ENCODE measurements around the gene IL18. TPM values are rescaled to one million over a fixed set of nuclear protein-coding genes. Genes with fewer than 3 reads are reported as not detected.

The IL18 gene
- total and polyA plus RNA-seq, 2 donors (not counting 1 experiment from before 2014, with no cell fraction given), result 0.67 to 1.6 TPM

DNA sequence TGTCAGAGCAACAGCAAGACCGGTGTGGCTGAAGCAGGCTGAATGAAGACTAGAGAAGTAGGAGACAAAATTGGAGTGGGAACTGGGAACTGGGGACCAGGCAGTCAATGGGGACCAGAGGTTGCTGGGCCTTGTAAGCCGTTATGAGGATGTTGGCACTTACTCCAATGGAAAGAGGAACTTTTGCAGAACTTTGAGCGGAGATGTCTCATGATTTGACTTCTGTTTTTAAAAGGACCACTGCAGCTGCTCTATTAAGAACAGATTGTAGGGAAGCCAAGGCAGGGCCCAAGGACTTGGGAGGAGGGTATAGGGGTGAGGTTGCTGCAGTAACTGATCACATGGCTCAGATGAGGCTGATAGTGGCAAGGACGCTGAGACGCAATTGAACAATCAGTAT is 34.2 kb downstream of the IL18 start:
- Mint-ChIP-seq H3K27ac (no peak overlapping the region), H3K4me3 (no peak overlapping the region), H3K27me3 (no peaks in the 10 kb centered on the region), H3K4me1 (no peaks in the 10 kb centered on the region), H3K9me3 (ENCODE audit: insufficient read depth) (no peaks in the 10 kb centered on the region)
- H3K79me2 ChIP-seq (ENCODE audit: control insufficient read depth, insufficient read depth, low read length), result no peaks in the 10 kb centered on the region
- ChIA-PET CTCF (no interaction called here), POLR2A (no interaction called here)
- ATAC-seq (ENCODE audit: low read depth) (no peak), DNase-seq (no peak)
- no peaks in the 10 kb centered on the region for H3K9me3 ChIP-seq (ENCODE audit: control extremely low read depth in 1 of 3, control insufficient read depth in 2 of 3, insufficient read depth in 1 of 3, low read length in 2 of 3)
- H3K4me3 ChIP-seq (ENCODE audit: control extremely low read depth in 1 of 5, extremely low read depth in 1 of 5, insufficient read depth in 1 of 5, low read depth in 2 of 5, low read length in 4 of 5), result no peak overlapping the region
- H2AFZ ChIP-seq (ENCODE audit: insufficient read depth, low read depth, low read length, poor library complexity, severe bottlenecking), result no peak overlapping the region
- H3K27ac ChIP-seq (ENCODE audit: low read length in 2 of 2), result no peak overlapping the region
- WGBS (ENCODE audit: insufficient coverage), result 47% methylated on average over 5 of the region's 5 CpGs
- intact Hi-C loops (cut with micrococcal nuclease), result no loop called here
- H3K36me3 ChIP-seq (replicated peaks in 1 of 2; ENCODE audit: control extremely low read depth in 1 of 2, control insufficient read depth in 1 of 2, extremely low read depth in 1 of 2, insufficient read depth in 2 of 2, low read length in 1 of 2), result no peaks in the 10 kb centered on the region
- no peak overlapping the region for H3K9ac ChIP-seq (ENCODE audit: low read length)
- H3K27me3 ChIP-seq (replicated peaks in 1 of 4; ENCODE audit: control extremely low read depth in 1 of 4, control insufficient read depth in 3 of 4, insufficient read depth in 4 of 4, low read length in 3 of 4), result no peaks in the 10 kb centered on the region
- no peaks in the 10 kb centered on the region for H3K4me1 ChIP-seq (ENCODE audit: control insufficient read depth in 2 of 2, insufficient read depth in 2 of 2, low read length in 2 of 2)
- TF ChIP-seq, protein P1, sequence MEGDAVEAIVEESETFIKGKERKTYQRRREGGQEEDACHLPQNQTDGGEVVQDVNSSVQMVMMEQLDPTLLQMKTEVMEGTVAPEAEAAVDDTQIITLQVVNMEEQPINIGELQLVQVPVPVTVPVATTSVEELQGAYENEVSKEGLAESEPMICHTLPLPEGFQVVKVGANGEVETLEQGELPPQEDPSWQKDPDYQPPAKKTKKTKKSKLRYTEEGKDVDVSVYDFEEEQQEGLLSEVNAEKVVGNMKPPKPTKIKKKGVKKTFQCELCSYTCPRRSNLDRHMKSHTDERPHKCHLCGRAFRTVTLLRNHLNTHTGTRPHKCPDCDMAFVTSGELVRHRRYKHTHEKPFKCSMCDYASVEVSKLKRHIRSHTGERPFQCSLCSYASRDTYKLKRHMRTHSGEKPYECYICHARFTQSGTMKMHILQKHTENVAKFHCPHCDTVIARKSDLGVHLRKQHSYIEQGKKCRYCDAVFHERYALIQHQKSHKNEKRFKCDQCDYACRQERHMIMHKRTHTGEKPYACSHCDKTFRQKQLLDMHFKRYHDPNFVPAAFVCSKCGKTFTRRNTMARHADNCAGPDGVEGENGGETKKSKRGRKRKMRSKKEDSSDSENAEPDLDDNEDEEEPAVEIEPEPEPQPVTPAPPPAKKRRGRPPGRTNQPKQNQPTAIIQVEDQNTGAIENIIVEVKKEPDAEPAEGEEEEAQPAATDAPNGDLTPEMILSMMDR (IDR thresholded peaks at IDR 0.05), result no peak
- TF ChIP-seq EZH2 (IDR thresholded peaks at IDR 0.05; ENCODE audit: borderline replicate concordance, insufficient read depth, low read depth, low read length, poor library complexity, severe bottlenecking), result no peak
- no peaks in the 10 kb centered on the region for H4K20me1 ChIP-seq (ENCODE audit: control insufficient read depth, insufficient read depth, low read length, poor library complexity, severe bottlenecking)
- no peak overlapping the region for H3K4me2 ChIP-seq (replicated peaks; ENCODE audit: low read depth, low read length, poor library complexity, severe bottlenecking)

DNA sequence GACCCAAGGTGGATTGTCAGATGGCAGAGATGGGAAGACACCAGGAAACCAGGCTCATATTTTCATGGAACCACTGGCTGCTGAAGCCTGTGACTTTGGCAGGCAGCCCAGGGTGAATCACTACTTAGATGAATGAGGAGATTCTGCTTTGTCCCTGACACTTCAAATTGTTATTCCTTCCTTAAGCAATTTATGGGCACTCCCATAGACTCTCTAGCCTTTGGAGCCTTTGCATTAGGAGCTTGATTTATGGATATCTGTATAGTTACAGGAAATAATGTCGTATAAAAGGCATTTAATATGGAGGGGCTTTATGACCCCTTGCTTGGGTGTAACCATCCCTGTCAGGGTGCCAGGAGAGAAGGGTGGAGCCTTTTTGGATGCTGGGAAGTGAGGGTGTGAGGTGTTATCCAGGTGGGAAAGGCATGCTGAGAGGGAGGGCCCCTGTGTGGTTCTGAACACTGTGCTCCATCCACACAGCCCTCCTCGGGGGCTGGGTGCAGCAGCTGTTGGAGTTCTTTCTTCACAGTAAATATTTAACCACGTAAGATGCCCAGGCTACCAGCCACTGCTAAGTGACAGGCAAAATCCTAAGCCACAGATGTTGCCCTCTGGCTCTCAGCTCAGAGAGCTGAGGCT is 35.3 kb downstream of the IL18 start:
- H3K27ac ChIP-seq (ENCODE audit: low read length in 2 of 2), result no peak overlapping the region
- 87% methylated on average over 2 of the region's 3 CpGs for WGBS (ENCODE audit: insufficient coverage)
- POLR2A ChIA-PET, result no interaction called here
- Mint-ChIP-seq H3K4me3 (no peak overlapping the region), H3K4me1 (no peaks in the 10 kb centered on the region), H3K9me3 (ENCODE audit: insufficient read depth) (no peaks in the 10 kb centered on the region), H3K27me3 (no peaks in the 10 kb centered on the region), H3K27ac (no peak overlapping the region)
- ATAC-seq (ENCODE audit: low read depth) (no peak), DNase-seq (no peak)
- H3K79me2 ChIP-seq (ENCODE audit: control insufficient read depth, insufficient read depth, low read length), result no peaks in the 10 kb centered on the region
- H2AFZ ChIP-seq (ENCODE audit: insufficient read depth, low read depth, low read length, poor library complexity, severe bottlenecking), result no peak overlapping the region
- TF ChIP-seq, protein P1 (IDR thresholded peaks at IDR 0.05), result no peak
- TF ChIP-seq EZH2 (IDR thresholded peaks at IDR 0.05; ENCODE audit: borderline replicate concordance, insufficient read depth, low read depth, low read length, poor library complexity, severe bottlenecking), result no peak
- no peaks in the 10 kb centered on the region for H3K27me3 ChIP-seq (replicated peaks in 1 of 4; ENCODE audit: control extremely low read depth in 1 of 4, control insufficient read depth in 3 of 4, insufficient read depth in 4 of 4, low read length in 3 of 4)
- H3K4me3 ChIP-seq (ENCODE audit: control extremely low read depth in 1 of 5, extremely low read depth in 1 of 5, insufficient read depth in 1 of 5, low read depth in 2 of 5, low read length in 4 of 5), result no peak overlapping the region
- no peak overlapping the region for H3K4me2 ChIP-seq (replicated peaks; ENCODE audit: low read depth, low read length, poor library complexity, severe bottlenecking)
- CTCF ChIA-PET, result no interaction called here
- H3K36me3 ChIP-seq (replicated peaks in 1 of 2; ENCODE audit: control extremely low read depth in 1 of 2, control insufficient read depth in 1 of 2, extremely low read depth in 1 of 2, insufficient read depth in 2 of 2, low read length in 1 of 2), result no peaks in the 10 kb centered on the region
- intact Hi-C loops (cut with micrococcal nuclease), result no loop called here
- H3K4me1 ChIP-seq (ENCODE audit: control insufficient read depth in 2 of 2, insufficient read depth in 2 of 2, low read length in 2 of 2), result no peaks in the 10 kb centered on the region
- no peaks in the 10 kb centered on the region for H3K9me3 ChIP-seq (ENCODE audit: control extremely low read depth in 1 of 3, control insufficient read depth in 2 of 3, insufficient read depth in 1 of 3, low read length in 2 of 3)
- no peak overlapping the region for H3K9ac ChIP-seq (ENCODE audit: low read length)
- no peaks in the 10 kb centered on the region for H4K20me1 ChIP-seq (ENCODE audit: control insufficient read depth, insufficient read depth, low read length, poor library complexity, severe bottlenecking)
